Esophagus muscularis mucosa (tissue), 4 donors: Measurements from ENCODE around the gene MEF2A. TPM values are rescaled to one million over a fixed set of nuclear protein-coding genes. Genes with fewer than 3 reads are reported as not detected.
A peak's percentile ranks its signal among the peaks of the same experiment; 100 is the strongest.

Experiments
- DNase-seq: peaks from one replicate; pipeline ENCODE4 v3.0.0-alpha.2; 2017; ENCODE audit errors: extremely low spot score
- H3K27ac ChIP-seq, 4 donors: fragments of 200-600 bp; sonication (generic); replicated peaks in 1 of 4; 1 replicate in 3 of 4; 2 replicates in 1 of 4; pipeline ENCODE4 v1.5.1; 2016 to 2019; ENCODE audit warnings: mild to moderate bottlenecking in 1 of 4
- H3K27me3 ChIP-seq, 4 donors: fragments of 200-600 bp; sonication (generic); one replicate each; pipeline versions ENCODE4 v1.5.1 to v1.6.0; 2016 to 2019
- H3K36me3 ChIP-seq, 4 donors: fragments of 200-600 bp; sonication (generic); one replicate each; pipeline ENCODE4 v1.5.1; 2016 to 2019
- H3K4me1 ChIP-seq, 4 donors: fragments of 200-600 bp; sonication (generic); one replicate each; pipeline ENCODE4 v1.5.1; 2016 to 2019
- H3K4me3 ChIP-seq, 4 donors: fragments of 200-600 bp; sonication (generic); 1 replicate in 2 of 4; 2 replicates in 2 of 4; pipeline ENCODE4 v1.5.1; 2016 to 2019; ENCODE audit warnings: mild to moderate bottlenecking in 4 of 4, moderate library complexity in 1 of 4
- H3K9me3 ChIP-seq, 4 donors: fragments of 200-600 bp; sonication (generic); 1 replicate in 3 of 4; 2 replicates in 1 of 4; pipeline ENCODE4 v1.5.1; 2016 to 2019
- EP300 ChIP-seq: sonication (generic); formaldehyde crosslinking; IDR thresholded peaks from one replicate; pipeline ENCODE4 v1.6.1; 2017; ENCODE audit warnings: antibody characterized with exemption
- POLR2A ChIP-seq: fragments of 450-650 bp; IDR thresholded peaks from one replicate; pipeline ENCODE4 v1.6.1; 2017; ENCODE audit warnings: antibody characterized with exemption, moderate library complexity, mild to moderate bottlenecking, low read depth
- POLR2AphosphoS5 ChIP-seq, 2 donors: sonication (generic); formaldehyde crosslinking; IDR thresholded peaks; one replicate each; pipeline ENCODE4 v1.6.1; 2017; ENCODE audit warnings: antibody characterized with exemption in 2 of 2
- WGBS: methylation state at CpG from one replicate; pipeline ENCODE4 v1.1.5; 2018; 5-methylcytosine and 5-hydroxymethylcytosine counted together
- intact Hi-C: fragments of 100-400 bp; cut with DNase I; formaldehyde crosslinking; loops from one replicate; pipeline ENCODE4 v1.15.1; 2023
- total RNA-seq, 4 donors: library from RNA; depleted of rRNA; stranded (reverse); fragments of >200 nt; gene quantifications; one replicate each; pipeline versions ENCODE4 v1.1.0 to v1.2.1, GENCODE V29; 2016
- TF ChIP-seq, protein P1 (sequence below), 3 experiments: fragments of 200-600 bp in 2 of 3; fragments of 450-650 bp in 1 of 3; sonication (generic) in 2 of 3; IDR thresholded peaks; one replicate each; pipeline ENCODE4 v1.5.1; 2017 to 2019; ENCODE audit warnings: antibody characterized with exemption in 3 of 3, mild to moderate bottlenecking in 2 of 3, moderate library complexity in 1 of 3

The MEF2A gene
- total RNA-seq, 4 donors from 2014 or later: 63.1 to 76.7 (median 73.3) TPM

DNA sequence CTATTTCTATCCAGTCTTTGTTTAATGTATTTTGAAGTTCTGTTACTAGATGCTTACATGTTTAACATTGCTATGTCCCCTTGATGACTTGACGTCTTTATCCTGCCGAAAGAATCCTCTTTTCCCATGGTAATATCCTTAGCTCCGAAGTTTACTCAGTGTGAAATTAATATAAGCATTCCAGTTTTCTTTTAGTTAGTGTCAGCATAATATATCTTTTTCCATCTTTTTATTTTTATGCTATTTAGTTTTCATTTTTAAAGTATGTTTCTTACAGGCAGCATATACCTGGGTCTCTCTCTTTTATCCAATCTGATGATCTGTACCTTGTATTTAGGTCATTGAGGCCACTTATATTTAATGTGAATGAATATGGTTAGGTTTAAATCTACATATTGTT lies 39.1 kb upstream of the MEF2A start:
- WGBS: 81% methylated on average over 3 of the region's 3 CpGs
- DNase-seq: no peak
- no peaks in the 10 kb centered on the region for H3K27me3 ChIP-seq
- no peak overlapping the region for H3K27ac ChIP-seq
- no peaks in the 10 kb centered on the region for H3K4me1 ChIP-seq
- TF ChIP-seq, protein P1, sequence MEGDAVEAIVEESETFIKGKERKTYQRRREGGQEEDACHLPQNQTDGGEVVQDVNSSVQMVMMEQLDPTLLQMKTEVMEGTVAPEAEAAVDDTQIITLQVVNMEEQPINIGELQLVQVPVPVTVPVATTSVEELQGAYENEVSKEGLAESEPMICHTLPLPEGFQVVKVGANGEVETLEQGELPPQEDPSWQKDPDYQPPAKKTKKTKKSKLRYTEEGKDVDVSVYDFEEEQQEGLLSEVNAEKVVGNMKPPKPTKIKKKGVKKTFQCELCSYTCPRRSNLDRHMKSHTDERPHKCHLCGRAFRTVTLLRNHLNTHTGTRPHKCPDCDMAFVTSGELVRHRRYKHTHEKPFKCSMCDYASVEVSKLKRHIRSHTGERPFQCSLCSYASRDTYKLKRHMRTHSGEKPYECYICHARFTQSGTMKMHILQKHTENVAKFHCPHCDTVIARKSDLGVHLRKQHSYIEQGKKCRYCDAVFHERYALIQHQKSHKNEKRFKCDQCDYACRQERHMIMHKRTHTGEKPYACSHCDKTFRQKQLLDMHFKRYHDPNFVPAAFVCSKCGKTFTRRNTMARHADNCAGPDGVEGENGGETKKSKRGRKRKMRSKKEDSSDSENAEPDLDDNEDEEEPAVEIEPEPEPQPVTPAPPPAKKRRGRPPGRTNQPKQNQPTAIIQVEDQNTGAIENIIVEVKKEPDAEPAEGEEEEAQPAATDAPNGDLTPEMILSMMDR (IDR thresholded peaks at IDR 0.05): no peak
- no peak for TF ChIP-seq POLR2A
- TF ChIP-seq POLR2AphosphoS5 (IDR thresholded peaks at IDR 0.05): no peak
- no peak for TF ChIP-seq EP300
- intact Hi-C loops: no loop called here
- no peaks in the 10 kb centered on the region for H3K36me3 ChIP-seq
- H3K4me3 ChIP-seq: no peak overlapping the region
- H3K9me3 ChIP-seq: no peaks in the 10 kb centered on the region

GRCh38 chr15:99536422-99537040 lies 29.3 kb upstream of the MEF2A start:
- Histone ChIP-seq H3K9me3 (no peaks in the 10 kb centered on the region), H3K27ac (peak overlapping the region in 3 of 4 donors; percentile 10 to 57 (median 15)), H3K36me3 (no peaks in the 10 kb centered on the region), H3K4me3 (no peak overlapping the region), H3K4me1 (peaks cover 11 to 17% (median 14%) of the 10 kb centered on the region in 4 donors), H3K27me3 (no peaks in the 10 kb centered on the region)
- TF ChIP-seq POLR2A (no peak), POLR2AphosphoS5 (IDR thresholded peaks at IDR 0.05) (peak; percentile 26 to 62)
- DNase-seq: no peak
- intact Hi-C loops: no loop called here
- 51% methylated on average over 4 of the region's 4 CpGs for WGBS

DNA sequence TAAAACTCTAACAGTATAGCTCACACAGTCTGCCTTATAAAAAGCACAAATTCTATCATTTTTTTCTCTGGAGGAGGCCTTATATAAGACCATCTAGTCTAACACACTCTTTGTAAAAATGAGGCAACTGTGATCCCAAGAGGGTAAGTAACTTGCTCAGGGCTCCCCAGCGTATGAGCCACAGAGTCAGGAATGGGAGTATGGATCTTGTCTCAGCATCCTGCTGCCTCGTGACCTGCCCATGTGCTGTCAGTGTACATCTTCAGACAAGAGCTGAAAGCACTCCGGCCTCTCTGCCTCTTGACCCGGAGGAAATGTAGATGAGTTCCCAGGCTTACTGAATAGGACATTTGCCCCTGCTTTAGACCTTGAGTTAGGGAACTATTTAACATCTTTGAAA lies 28.4 kb upstream of the MEF2A start:
- DNase-seq: no peak
- Histone ChIP-seq H3K4me3 (no peak overlapping the region), H3K36me3 (no peaks in the 10 kb centered on the region), H3K27me3 (no peaks in the 10 kb centered on the region), H3K9me3 (no peaks in the 10 kb centered on the region), H3K4me1 (peaks cover 11 to 17% (median 14%) of the 10 kb centered on the region in 4 donors), H3K27ac (peak overlapping the region in 3 of 4 donors; percentile 0 to 56 (median 15))
- intact Hi-C loops: no loop called here
- TF ChIP-seq POLR2AphosphoS5 (IDR thresholded peaks at IDR 0.05) (no peak), EP300 (no peak), POLR2A (no peak)
- TF ChIP-seq, protein P1 (IDR thresholded peaks at IDR 0.05): no peak
- 95% methylated on average over 4 of the region's 4 CpGs for WGBS

GRCh38 chr15:99538261-99538660 lies 27.5 kb upstream of the MEF2A start:
- Histone ChIP-seq H3K36me3 (no peaks in the 10 kb centered on the region), H3K27ac (no peak overlapping the region), H3K4me3 (no peak overlapping the region), H3K4me1 (peaks cover 11 to 17% (median 14%) of the 10 kb centered on the region in 4 donors), H3K27me3 (no peaks in the 10 kb centered on the region), H3K9me3 (no peaks in the 10 kb centered on the region)
- intact Hi-C loops: no loop called here
- DNase-seq: no peak
- TF ChIP-seq POLR2AphosphoS5 (IDR thresholded peaks at IDR 0.05): no peak
- TF ChIP-seq, protein P1 (IDR thresholded peaks at IDR 0.05): no peak
- no peak for TF ChIP-seq EP300
- TF ChIP-seq POLR2A: no peak
- 89% methylated on average over 1 of the region's 1 CpG for WGBS

DNA sequence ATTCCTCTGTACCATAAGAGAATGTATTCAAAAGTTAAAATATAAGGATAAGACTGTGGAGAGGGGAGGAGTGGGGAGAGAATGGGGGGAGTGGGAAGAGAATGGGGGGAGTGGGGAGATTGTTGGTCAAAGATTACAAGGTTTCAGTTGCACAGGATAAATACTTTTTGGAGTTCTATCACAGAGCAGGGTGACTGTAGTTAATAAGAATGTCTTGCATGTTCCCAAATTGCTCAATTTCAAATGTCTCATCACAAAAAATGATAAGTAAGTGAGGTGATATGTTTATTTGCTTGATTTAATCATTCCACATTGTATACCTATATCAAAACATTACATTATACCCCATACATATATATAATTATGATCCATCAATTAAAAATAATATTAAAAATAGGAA lies 23.0 kb upstream of the MEF2A start:
- no peak overlapping the region for H3K27ac ChIP-seq
- H3K4me1 ChIP-seq: no peaks in the 10 kb centered on the region
- no peak for DNase-seq
- H3K9me3 ChIP-seq: no peaks in the 10 kb centered on the region
- TF ChIP-seq POLR2A (no peak), POLR2AphosphoS5 (IDR thresholded peaks at IDR 0.05) (no peak)
- intact Hi-C loops: no loop called here
- no peaks in the 10 kb centered on the region for H3K27me3 ChIP-seq
- no peaks in the 10 kb centered on the region for H3K36me3 ChIP-seq
- no peak overlapping the region for H3K4me3 ChIP-seq

DNA sequence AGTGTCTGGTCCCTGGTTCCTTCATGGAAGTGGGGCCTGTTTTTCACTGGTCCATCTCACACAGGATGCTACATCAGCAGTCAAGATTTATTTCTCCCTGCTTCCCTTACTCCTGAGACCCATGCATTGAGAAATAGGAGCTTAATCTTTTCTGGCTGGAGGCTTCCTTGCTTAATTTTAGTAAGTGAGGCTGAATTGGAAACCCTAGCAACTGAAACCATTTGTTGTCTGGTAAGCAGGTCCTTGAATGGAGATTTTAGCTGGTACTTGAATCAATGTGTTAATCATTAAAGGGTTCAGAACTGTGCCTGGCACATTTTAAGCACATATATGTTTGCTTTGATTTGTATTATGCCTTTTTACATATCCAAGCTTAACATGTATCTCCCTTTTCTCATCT lies 20.2 kb upstream of the MEF2A start:
- no peak for DNase-seq
- no peak overlapping the region for H3K4me3 ChIP-seq

More for the DNA sequence above, 20.2 kb upstream of the MEF2A start:
- intact Hi-C loops: no loop called here
- TF ChIP-seq, protein P1 (IDR thresholded peaks at IDR 0.05): no peak
- TF ChIP-seq POLR2A (no peak), EP300 (no peak), POLR2AphosphoS5 (IDR thresholded peaks at IDR 0.05) (no peak)
- H3K36me3 ChIP-seq: no peaks in the 10 kb centered on the region
- H3K9me3 ChIP-seq: no peaks in the 10 kb centered on the region
- H3K27me3 ChIP-seq: no peaks in the 10 kb centered on the region
- no peaks in the 10 kb centered on the region for H3K4me1 ChIP-seq
- no peak overlapping the region for H3K27ac ChIP-seq
